ENCODE data around the gene ADGRG7. TPM values are rescaled to one million over a fixed set of nuclear protein-coding genes. Genes with fewer than 3 reads are reported as not detected.

The ADGRG7 gene
- total and polyA plus RNA-seq, 7 donors: 1.2 to 7.4 (median 1.4) TPM; not detected in 4

GRCh38 chr3:100696161-100696560 lies 86.8 kb downstream of the ADGRG7 start:
- no peaks in the 10 kb centered on the region for H3K9me3 ChIP-seq
- TF ChIP-seq CTCF (IDR thresholded peaks at IDR 0.05) (no peak), POLR2AphosphoS5 (IDR thresholded peaks at IDR 0.05) (no peak), POLR2A (IDR thresholded peaks at IDR 0.05) (no peak), EP300 (IDR thresholded peaks at IDR 0.05) (no peak)
- WGBS, 2 donors: 81 to 84% methylated on average over 3 of the region's 3 CpGs
- H3K36me3 ChIP-seq: no peaks in the 10 kb centered on the region
- intact Hi-C loops (cut with DNase I): no loop called here
- no peak overlapping the region for H3K27ac ChIP-seq
- no peak for DNase-seq
- peaks cover 0 to 7% (median 0%) of the 10 kb centered on the region in 3 donors for H3K27me3 ChIP-seq
- no peak overlapping the region for H3K4me3 ChIP-seq
- H3K4me1 ChIP-seq: no peaks in the 10 kb centered on the region

DNA sequence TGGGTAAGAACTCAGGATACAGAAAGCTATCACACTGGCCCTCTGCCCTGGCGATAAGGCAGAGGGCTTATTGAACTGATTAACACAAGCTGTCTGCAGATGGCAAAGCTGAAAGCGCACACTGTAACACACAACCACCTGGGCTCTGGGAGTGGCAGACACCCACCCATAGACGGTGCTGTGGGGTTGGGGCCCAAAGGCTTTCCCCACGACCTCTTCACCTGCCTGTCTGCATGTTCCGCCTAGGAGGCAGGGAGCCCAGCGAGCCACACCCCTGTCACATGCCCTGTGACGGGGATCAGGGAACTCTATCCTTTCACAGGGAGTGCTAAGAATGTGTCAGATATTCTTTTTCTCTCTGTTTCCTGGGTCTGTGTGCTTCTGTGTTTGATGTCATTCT lies 87.8 kb downstream of the ADGRG7 start:
- no peak for DNase-seq
- Histone ChIP-seq H3K9me3 (no peaks in the 10 kb centered on the region), H3K4me3 (no peak overlapping the region), H3K27me3 (peaks cover 0 to 5% (median 0%) of the 10 kb centered on the region in 3 donors), H3K27ac (no peak overlapping the region), H3K36me3 (no peaks in the 10 kb centered on the region), H3K4me1 (no peaks in the 10 kb centered on the region)
- 71 to 85% methylated on average over 7 of the region's 7 CpGs for WGBS, 2 donors
- intact Hi-C loops (cut with DNase I): no loop called here
- no peak for TF ChIP-seq EP300 (IDR thresholded peaks at IDR 0.05)

- no peak overlapping the region for H3K4me3 ChIP-seq
- intact Hi-C loops (cut with DNase I): no loop called here
- TF ChIP-seq POLR2AphosphoS5 (IDR thresholded peaks at IDR 0.05) (no peak), EP300 (IDR thresholded peaks at IDR 0.05) (no peak), CTCF (IDR thresholded peaks at IDR 0.05) (no peak)
- H3K27me3 ChIP-seq: no peaks in the 10 kb centered on the region
- H3K4me1 ChIP-seq: no peaks in the 10 kb centered on the region
- 73 to 82% methylated on average over 5 of the region's 5 CpGs for WGBS, 2 donors
- no peak overlapping the region for H3K27ac ChIP-seq
- H3K9me3 ChIP-seq: no peaks in the 10 kb centered on the region
- DNase-seq: no peak
- H3K36me3 ChIP-seq: no peaks in the 10 kb centered on the region
Observed at GRCh38 chr3:100697723-100698285, 88.4 kb downstream of the ADGRG7 start.

GRCh38 chr3:100698736-100699135 lies 89.3 kb downstream of the ADGRG7 start:
- no peak overlapping the region for H3K4me3 ChIP-seq
- no peak for DNase-seq
- H3K36me3 ChIP-seq: no peaks in the 10 kb centered on the region
- intact Hi-C loops (cut with DNase I): no loop called here
- H3K27me3 ChIP-seq: no peaks in the 10 kb centered on the region
- TF ChIP-seq EP300 (IDR thresholded peaks at IDR 0.05) (no peak), CTCF (IDR thresholded peaks at IDR 0.05) (no peak), POLR2A (IDR thresholded peaks at IDR 0.05) (no peak), POLR2AphosphoS5 (IDR thresholded peaks at IDR 0.05) (no peak)
- H3K27ac ChIP-seq: no peak overlapping the region
- WGBS, 2 donors: 38 to 51% methylated on average over 3 of the region's 3 CpGs
- no peaks in the 10 kb centered on the region for H3K9me3 ChIP-seq
- H3K4me1 ChIP-seq: no peaks in the 10 kb centered on the region

- WGBS, 2 donors: 93% methylated on average over 5 of the region's 5 CpGs
- Histone ChIP-seq H3K4me1 (no peaks in the 10 kb centered on the region), H3K4me3 (no peak overlapping the region), H3K9me3 (no peaks in the 10 kb centered on the region), H3K36me3 (no peaks in the 10 kb centered on the region), H3K27me3 (no peaks in the 10 kb centered on the region), H3K27ac (no peak overlapping the region)
- no peak for TF ChIP-seq POLR2A (IDR thresholded peaks at IDR 0.05)
- no peak for TF ChIP-seq EP300 (IDR thresholded peaks at IDR 0.05)
- TF ChIP-seq CTCF (IDR thresholded peaks at IDR 0.05): no peak
- no peak for DNase-seq
- intact Hi-C loops (cut with DNase I): loop anchor here (10.0 kb wide), 1 partner anchor 974 kb away; the partner anchor contains the start of gene ZBTB11
Observed at GRCh38 chr3:100700708-100701107, 91.3 kb downstream of the ADGRG7 start.
